Activated CD4-positive, alpha-beta T cell treated with anti-CD3 and anti-CD28 coated beads for 48 hours (primary cell): ENCODE data around the gene NAA40.

ENCODE experiments used
- DNase-seq: peaks from one replicate; pipeline ENCODE4 v3.0.0-alpha.2; 2020

Gene NAA40

GRCh38 chr11:63993100-63993499, 54.3 kb downstream of the NAA40 start:
- no peak for DNase-seq

- no peak for DNase-seq
Measured at GRCh38 chr11:63993993-63994392, 55.2 kb downstream of the NAA40 start.

- no peak for DNase-seq
Measured at GRCh38 chr11:63996512-63996911, 57.7 kb downstream of the NAA40 start.

- no peak for DNase-seq
Measured at GRCh38 chr11:63997104-63997700, 58.4 kb downstream of the NAA40 start.

DNA sequence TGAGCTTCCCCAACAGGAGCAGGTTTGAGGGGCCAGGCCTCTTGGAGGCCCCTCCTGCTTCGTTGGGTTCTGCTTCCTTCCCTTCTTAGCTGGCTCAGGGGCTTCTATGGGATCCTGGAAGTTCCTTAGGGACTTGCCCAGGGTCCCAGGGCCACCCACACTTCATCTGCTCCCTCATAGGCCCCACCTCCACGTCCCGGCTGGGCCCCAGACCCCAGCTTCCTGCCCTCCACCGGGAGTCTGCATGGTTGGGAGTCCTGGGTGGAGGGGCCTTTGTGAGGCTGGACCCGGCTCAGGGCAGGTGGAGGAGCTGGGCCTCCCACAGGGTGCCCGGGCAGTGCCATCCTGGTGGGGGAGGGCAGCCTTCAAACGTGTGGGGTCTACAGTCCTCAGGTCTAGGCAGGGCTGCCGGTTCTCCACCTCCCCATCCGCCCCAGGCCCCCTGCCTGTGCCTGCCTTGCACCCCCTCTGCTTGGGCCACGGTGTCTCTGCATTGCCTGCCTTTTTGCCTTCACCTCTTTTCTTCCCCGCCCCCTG, 59.1 kb downstream of the NAA40 start:
- DNase-seq = no peak

DNA sequence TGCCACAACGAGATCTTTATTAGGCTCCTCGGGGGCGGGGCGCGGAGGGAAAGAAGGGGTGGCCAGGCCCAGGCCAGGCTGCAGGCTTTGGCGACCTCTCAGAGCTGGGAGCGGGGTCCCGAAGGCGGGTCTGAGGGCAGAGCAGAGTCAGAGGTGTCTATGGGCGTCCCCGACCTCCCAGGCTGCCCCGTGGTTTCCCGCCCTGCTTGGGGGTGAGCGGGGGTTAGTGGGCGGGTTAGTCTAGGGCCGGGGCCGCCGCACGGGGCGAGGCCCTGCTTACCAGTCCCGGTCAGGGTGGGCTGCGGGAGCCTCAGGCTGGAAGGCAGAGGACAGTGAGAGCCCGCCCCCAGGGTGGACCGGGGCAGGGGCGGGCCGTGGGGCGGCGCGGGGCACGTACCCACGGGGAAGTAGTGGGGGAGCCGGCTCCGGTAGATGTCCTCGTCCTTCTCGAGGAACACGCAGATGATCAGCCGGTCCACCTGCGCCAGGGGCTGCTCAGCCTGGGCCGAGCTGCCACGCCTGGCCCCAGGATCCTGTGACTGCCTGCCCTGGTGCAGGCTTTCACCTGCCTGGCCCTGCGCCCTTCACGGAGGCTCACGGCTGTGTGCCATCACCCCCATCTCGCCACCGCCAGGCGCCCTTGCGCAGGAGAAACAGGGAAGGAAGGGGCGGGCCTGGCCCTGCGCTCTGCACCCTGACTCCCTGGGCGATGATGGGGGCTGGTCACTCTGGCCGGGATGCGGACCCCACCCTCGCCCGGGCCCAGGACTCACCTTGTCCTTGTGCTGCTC, 60.0 kb downstream of the NAA40 start:
- peak; percentile 35 for DNase-seq

GRCh38 chr11:63999349-64000025, 60.7 kb downstream of the NAA40 start:
- DNase-seq = peak; percentile 74

DNA sequence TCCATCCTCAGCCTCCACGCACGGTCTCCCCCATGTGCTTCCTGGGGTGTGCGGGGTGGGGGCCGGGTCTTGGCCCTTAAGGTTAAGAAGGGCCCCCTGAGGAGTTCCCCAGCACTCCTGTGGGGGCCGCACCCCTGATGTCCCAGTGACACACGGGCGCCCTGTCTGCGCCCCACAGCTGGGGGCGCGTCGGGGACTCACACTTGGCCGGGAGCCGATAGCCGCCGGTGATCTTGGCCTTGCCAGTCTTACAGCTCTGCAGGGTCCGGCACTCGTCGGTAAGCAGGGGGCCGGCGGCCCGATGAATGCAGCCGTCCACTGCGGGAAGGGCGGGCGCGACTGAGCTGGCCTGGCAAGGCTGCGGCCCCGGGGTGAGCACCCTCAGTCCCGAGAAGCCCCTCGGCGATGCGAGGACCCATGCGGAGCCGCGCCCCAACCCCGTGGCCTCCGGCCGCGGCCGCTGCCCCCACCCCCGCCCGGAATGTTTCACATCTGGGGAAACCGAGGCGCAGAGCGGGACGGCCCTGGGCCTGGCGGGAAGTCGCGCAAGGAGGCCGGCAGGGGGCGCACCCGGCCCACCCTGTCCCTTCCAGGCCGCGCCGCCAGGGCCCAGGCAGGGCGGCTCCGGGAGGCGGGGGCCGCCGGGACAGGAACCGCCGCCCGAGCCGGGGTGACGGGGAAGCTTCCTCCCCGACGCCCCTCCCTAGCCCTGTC, 61.4 kb downstream of the NAA40 start:
- peak; percentile 76 for DNase-seq

- no peak for DNase-seq
Measured at GRCh38 chr11:64000740-64001483, 62.1 kb downstream of the NAA40 start.

DNA sequence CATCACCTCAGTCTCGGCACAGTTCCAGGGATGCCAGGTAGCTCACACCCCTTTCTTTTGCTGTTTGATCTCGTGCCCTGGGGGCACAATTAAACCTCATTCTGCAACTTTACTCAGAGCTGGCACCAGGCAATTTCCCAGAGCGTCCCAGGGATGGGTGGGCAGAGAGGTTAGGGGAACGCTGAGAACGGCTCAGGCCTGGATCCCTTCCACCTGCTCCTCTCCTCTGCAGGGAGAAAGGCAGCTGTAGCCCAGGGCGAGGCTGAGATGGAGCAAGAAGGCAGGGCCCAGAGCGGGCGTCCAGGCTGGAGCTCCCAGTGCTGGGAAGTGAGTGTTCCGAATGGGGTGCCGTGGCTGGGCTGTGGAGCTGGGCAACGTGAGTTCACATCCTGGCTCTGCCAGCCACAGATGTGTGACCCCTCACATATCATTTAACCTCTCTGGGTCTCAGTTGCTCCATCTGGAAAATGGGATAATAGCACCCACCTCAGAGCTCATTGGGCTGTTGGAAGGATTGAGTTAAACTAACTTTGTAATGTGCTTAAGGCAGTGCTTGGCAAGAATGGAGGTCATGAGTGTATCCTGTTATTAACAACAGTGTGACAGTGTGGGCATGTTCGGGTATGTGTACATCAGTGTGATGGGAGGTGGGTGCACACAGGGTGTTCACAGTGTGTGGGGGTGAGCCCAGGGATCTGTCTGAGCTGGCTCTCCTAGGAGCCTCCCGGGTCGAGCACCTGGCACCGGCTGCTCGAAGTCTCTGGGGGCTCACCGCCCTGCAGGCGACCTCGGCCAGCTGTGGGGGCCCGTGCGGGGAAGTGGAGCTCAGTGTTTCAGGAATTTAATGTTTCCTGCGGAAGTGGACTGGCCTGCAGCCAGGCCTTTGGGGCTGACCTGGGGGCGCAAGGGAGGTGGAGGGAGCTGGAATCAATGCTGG, 63.0 kb downstream of the NAA40 start:
- DNase-seq = no peak

DNA sequence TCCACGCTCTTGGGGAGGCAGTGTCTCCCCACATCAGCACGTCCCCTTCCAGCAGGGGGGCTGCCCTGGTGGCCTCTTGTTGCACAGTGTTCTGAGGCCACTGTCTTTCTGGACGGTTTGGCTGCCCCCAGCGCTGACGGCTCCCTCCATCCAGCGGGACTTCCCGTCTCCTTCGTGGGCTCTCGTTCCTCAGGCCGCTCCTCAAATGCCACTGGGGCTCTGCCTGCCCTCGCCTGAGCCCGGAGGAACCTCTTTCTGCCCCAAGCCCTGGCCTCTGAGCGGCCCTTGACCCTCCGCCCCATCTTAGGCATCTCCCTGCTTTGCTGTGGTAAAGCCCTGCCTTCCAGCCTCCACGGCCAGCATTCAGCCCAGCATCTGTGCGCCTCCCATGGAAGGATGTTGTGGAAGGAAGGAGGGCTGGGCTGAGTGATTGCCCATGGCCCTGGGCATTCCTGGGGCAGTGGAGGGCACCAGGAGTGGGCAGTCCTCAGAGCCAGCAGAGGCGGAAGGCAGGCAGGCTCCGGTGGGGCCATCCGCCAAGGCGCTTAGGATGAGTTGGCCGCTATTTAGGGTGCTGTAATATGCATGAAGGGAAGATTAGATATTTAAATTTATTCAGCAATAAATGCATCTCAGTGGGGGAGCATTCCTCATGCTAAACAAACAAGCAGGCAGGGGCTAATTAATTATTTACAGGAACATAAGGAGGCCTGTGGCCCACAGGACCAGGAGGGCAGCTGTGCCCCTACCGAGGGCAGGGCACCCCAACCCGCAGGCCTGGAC, 65.2 kb downstream of the NAA40 start:
- no peak for DNase-seq

- no peak for DNase-seq
Measured at GRCh38 chr11:64004590-64004984, 65.8 kb downstream of the NAA40 start.

DNA sequence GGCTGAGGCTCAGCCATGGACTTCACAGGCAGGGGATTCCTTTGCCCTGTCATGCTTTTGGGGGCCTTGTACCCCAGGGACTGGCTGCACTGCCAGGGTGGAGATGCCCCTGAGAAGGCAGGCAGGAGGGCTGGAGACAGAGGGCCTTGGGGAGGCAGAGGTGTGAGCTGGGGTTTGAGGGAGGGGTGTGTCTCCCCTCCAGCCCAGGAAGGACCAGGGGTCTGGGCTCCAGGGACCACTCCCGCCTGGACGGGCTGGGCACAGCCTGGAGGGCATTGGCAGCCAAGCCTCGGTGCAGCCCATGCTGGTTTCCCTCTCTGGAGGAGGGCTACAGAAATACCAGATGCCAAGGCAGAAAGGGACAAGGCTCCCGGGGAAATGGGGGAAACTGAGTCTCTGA, 66.9 kb downstream of the NAA40 start:
- DNase-seq = no peak

GRCh38 chr11:64006398-64006797, 67.6 kb downstream of the NAA40 start:
- DNase-seq = no peak
